Occipital lobe (tissue), 2 donors: ENCODE results near the gene DCTD. TPM values are rescaled to one million over a fixed set of nuclear protein-coding genes. Genes with fewer than 3 reads are reported as not detected.
"Not testable (repeated sequence)": the region's sequence is repeated elsewhere in the genome, so short reads cannot be mapped to it uniquely, and the experiment has no call there.

Source experiments
- DNase-seq: peaks from one replicate; lab custom pipeline; 2025; lab: John Stamatoyannopoulos, UW
- total RNA-seq: library from RNA; depleted of rRNA; stranded (reverse); fragments of >200 nt; gene quantifications from one replicate; pipeline ENCODE4 v1.2.3, GENCODE V29; 2014

Gene DCTD
- total RNA-seq, 1 donor from 2014 or later = 18.1 TPM

DNA sequence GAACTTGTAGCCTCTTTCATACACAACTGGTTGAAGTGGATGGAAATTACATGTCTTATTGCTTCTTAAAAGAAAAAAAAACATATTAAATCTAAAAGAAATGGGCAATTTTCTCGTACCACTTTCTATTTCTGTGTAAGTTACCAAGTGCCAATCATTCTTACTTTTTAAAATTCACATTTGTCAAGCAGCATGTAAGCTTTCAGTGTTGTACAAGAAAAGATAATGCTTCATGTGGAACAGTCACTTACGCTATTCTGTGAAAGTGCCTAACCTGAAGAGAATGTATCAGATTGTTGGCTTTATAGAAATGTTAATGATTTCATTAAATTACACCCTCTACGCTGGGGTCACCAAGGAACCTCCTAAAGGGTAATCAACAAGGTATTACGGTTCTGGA is 4.4 kb upstream of the DCTD start:
- DNase-seq = no peak

DNA sequence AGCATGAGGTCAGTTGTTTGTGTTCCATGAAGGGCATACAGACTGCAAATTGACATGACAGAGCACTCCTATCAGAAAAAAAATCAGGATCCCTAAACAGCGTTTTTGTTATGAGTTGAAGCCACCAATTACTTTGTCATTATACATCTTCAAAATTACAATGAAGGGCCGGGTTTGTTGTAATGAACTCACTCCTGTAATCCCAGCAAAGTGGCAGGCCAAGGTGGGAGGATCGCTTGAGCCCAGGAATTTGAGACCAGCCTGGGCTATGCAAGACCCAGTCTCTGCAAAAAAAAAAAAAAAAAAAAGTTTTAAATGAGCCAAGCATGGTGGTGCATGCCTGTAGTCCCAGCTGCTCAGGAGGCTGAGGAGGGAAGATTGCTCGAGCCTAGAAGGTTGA is 3.5 kb upstream of the DCTD start:
- DNase-seq = no peak

DNA sequence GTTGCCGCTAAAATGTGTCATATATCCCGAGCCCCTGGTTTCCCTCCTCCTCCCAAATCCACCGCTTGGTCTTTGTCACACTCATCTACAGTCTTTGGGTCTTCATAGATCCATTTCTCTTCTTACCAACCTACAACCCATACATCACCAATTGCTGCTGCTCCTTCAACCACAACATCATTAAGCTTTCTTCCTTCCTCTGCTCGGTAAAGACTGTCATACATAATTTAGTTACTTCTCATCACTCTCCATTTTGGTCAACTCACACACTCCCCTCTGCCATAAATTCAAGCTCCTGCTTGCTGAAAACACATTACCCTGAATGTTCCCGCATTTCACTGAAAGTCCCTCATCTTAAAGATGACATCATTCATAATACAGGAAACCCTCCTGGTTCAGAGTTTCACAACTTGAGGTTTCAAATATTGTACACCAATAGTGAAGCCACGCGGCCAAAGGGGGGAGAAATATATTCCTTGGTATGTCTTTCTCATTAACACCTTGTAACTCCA is 1.7 kb upstream of the DCTD start:
- DNase-seq = no peak

DNA sequence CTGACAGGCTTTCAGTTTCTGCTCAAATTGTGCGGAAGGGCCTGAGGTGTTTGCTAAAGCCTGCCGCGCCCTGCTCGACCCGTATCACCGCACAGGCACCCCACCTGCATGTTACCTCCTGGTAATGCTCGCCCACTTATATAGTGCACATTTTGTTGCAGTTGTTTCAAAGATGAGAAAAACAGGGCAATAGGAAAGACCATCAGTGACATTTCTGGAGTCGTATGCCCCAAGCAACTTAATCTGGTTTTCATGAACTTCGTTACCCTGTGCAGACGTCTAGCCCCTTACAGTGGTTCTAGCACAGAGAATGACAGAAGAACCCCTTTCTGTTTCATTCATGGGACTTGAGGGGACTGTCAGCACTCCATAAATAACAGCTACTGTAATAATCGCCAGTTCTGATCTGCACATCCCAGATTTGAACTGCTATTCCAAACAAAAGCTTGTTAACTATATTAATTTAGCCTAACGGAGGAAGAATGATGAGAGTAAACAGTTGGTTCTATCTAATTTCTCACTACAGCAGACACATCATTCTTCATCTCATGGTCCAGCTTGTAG is 940 bp upstream of the DCTD start:
- no peak for DNase-seq

DNA sequence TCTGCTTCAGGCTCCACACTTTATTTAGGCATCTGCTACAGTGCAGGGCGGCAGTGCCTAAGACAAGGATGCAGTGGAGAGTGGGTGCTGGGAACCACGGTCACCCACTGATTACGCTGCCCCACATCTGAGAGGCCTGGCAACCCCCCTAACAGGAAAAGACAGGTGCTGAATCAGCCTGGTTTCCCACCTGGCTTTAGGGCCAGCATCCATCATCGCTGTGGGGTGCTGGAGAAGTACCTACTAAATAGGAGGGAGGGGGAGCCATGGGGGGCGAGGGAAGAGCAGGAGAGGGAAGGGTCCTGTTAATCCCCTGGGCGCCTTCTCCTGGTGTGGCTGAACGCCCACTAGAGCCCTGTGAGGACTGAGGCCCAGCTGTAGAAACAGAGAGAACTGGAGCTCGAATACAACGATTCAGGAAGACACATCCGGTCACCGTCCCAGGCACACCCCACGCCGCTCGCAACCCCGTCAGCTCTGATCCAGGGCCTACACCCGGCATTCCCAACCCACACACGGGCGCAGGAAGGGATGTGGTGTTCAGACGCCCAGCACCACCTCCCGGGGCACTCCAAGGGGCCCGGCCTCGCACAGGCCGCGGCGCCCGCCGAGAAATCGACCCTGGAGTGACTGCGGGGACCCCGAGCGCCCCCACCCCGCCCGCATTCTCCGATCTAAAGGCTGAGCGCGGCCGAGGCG is 554 bp downstream of the DCTD start:
- peak; percentile 25 for DNase-seq

DNA sequence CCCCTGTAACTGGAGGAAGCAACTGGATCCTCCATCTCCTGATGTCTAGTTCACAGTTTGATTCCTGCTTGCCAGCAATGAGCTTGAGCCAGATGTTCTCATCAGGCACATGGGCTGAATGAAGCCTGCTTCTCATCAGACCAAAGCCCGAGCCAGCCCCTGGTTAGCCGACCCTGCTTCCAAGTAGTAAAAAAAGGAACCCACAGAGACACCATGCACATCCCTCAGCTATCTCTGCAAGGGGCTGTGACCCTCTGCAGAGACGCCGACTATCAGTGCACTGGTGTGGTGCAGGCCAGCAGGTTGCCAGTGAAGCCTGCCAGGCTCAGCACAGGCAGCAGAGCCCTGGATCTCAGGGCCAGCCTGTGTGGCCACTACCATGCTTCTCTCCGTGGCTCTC is 2.8 kb downstream of the DCTD start:
- no peak for DNase-seq

DNA sequence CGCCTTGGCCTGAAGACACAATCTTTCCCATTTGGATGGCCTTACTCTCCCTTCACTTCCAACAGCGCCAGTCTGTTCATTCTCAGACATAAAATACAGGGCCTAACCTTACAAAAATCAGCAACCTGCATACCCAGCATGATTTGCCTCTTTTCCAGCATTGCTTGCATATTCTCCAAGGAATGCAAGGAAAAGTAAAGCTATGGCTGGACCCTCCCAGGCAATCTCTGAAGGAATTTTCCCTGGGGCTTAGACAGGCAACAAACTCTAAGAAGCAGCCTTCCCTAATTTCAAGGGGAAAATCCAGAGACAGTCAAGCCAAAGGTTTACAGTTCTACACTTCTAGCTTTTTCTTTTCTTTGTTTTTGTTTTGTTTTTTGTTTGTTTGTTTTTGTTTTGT is 3.6 kb downstream of the DCTD start:
- no peak for DNase-seq

DNA sequence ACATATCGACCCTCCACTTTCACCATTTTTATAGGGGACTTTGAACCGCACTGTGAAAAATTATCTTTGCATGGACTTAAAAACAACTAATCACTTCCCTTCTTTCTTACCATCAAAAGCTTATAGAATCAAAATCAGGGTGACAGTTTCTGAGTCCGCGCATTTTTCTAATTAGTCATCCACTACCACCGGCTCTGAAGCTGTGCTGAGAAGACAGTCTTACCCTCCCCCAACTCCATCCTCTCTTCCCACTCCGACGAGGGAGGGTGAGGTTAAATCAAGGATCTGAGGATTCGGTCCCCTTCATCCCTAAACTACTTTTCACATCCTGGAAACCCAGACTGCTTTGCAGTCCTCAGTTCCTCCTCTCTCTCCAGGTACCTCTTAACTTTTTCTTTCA is 4.2 kb downstream of the DCTD start:
- no peak for DNase-seq

DNA sequence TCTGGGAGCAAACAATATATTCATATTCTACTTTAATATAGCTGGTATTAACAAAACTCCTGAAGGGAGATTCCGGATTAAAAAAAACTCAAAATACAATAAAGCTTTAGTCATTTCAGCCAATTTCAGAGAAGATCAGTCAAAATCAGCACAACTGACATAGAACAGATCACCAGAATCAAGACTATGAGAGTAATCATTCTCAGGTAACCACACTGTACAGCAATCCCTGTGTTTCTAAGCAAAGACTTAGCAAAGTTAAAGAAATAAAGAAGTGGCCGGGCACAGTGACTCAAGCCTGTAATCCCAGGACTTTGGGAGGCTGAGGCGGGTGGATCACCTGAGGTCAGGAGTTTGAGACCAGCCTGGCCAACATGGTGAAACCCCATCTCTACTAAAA is 9.1 kb downstream of the DCTD start:
- no peak for DNase-seq

DNA sequence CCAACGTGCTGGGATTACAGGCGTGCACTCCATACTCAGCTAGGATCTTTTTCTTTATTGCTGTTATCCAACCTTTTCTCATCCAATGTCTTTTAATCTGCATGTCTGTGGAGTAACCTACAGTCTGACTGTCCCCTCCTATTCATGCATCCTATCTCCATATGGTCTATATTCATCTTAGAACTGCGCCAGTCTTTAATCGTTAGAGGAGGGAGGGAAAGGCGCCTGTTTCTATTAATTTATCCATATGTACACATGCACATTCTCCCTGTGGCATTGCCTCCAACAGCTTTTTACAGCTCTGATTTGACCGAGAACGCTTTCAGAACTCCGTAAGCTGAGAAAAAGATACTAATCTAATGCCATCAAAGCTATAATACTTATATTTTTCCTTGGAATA is 9.8 kb downstream of the DCTD start:
- no peak for DNase-seq

DNA sequence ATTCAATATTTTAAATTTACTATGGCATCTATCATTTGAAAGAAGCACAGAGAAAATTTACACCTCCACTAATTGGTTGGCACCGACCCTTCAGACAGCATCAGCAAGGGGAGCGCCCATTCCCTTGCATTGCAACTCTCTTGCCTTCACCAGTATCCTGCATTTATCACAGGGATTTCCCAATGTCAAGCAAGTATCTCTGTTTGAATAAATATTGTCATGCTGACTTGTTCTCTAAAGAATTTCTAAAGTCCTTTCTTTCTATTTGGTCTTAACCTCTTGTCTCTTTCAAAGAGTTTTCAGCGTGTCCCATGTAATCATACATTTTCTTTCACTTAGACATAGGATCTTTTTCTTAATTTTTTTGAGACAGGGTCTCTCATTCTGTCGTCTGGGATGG is 10.4 kb downstream of the DCTD start:
- no peak for DNase-seq

DNA sequence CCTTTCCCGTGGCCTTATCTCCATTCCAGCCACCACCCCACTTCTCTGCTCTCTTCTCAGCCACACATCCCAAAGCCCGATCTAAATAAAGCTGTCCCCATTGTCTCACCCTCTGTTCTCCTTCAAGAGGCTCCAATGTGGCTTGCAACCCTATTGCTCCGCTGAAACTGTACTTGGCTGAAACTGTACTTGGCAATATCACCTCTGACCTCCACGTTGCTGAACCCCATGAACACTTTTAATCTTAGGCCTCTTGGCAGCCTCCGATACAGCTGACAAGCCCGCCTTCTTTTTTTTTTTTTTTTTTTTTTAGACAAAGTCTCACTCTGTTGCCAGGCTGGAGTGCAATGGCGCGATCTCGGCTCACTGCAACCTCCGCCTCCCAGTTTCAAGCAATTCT is 12.1 kb downstream of the DCTD start:
- no peak for DNase-seq

DNA sequence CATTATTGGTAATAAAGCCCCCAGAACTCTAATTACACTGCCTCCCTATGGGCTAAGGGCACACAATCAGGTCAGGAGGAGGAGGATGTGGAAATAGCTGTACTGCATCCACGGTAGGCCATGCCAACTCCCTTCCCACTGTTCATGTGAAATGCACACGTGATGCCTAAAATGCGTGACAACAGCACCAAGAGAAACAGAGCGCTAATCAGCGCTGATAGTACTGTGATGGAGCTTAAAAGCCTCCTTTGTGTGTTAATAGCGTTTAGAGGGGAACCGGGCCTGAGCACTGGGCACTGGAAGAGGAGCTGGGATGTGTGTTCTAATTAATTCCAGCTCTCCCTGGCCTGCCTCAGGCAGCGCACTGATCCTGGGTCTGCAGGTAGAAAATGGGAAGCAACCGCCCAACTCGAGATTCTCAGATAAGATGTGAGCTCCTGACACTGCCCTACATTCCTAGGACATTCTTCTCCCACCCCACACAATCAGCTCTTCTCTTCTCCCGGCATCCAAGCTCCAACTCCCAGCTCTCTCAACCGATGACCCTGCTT is 12.9 kb downstream of the DCTD start:
- DNase-seq = no peak

DNA sequence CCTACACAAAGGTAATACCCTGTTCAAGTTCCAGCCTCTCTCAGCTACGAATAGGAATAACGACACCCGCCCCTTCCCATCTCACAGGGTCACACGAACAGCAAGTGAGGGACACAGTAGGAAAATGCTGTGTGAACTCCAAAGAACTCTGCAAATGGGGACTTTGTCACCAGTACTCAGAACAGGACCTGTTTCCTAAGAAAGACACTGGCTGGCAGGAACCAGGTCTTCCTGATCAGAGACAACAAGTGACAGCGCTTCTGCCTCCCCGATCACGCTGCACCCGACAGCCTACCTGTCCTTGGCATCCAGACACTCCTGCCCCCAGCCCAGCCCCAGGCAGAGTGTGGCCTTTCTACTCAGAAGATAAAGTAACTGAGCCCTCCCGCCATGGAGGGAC is 14.2 kb downstream of the DCTD start:
- DNase-seq = no peak

DNA sequence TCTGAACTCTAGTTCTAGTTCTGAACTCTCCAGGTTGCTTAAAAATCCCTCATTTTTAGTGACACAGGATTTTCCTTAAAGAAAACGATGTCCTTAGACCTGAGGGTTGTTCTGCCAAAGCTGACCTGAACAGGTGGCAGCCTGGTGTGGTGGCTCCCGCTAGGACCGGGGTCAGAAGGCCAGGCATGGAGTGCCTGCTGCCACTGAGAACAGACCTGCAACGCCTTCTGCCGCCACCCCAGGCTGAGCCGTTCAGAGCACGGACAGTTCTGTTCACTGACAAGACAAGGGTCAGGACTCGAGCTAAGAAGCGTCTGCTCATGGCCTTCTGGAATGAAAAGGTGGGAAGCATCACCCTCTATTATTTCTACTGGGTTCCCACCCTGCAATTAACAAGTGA is 15.8 kb downstream of the DCTD start:
- no peak for DNase-seq

DNA sequence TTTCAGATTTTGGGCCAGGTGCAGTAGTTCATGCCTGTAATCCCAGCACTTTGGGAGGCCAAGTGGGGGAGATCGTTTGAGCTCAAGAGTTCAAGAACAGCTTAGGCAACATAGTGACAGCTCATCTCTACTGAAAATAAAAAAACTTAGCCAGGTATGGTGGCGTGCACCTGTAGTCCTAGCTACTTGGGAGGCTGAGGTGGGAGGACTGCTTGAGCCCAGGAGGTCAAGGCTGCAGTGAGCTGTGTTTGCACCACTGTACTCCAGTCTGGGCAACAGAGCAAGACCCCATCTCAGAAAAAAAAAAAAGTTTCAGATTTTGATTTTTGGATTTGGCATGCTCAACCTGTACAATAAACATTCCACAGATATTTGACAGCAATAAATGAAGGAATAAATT is 17.2 kb downstream of the DCTD start:
- DNase-seq = not testable (repeated sequence)

DNA sequence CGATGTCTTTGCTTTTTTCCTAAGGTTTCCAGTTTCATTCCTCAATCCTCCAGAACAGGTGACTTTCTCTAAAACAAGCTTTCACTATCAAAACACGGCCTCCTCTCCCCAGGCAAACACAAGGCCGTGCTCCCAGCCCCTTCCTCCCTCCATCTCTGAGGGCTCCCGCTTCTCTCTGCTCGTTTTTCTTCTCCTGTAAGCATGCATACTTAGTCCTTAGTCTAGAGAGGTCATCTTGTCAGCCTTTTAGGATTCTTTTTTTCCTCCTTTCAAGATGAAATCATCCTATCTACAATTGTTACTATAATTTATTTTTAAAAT is 18.7 kb downstream of the DCTD start:
- no peak for DNase-seq

DNA sequence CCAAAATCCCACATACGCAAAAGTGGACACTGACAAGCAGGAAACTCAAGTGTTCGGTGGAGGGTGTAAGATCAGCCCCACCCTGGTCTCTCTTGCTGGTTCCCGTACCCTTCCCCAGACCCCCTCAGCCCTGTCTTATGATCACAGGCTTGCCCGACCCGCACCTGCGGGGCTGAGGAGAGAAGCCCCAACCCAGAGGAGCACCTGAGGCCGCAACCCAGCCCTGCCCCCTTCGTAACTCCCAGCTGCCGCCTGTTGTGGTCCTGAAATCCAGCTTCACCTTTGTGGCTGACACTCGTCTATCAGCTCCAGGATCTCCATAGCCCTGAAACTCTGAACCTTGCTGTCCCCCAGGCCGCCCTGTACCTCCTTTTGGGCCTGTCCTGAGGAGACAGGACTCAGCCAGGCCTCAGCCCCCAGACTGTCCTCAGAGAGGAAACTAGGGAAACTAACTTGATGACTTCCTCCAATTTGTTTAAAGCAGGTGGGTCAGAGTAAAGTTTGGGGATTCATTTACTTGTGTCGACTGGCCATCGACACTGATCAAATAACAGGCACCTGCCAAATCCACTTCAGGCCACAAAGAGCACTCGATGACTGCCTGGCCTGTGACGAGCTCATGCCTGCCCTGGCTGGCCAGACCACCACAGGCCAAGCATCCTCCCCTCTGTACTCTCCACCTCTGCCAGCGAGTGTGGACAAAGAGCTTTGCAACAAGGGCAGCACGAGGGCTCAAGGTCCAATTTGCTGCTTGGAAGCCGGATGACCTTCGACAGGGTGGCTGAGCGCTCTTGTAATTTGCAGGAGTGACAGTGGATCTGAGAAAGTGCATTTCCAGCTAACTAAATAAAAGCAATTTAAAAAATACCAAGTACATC is 19.3 kb downstream of the DCTD start:
- DNase-seq = no peak

DNA sequence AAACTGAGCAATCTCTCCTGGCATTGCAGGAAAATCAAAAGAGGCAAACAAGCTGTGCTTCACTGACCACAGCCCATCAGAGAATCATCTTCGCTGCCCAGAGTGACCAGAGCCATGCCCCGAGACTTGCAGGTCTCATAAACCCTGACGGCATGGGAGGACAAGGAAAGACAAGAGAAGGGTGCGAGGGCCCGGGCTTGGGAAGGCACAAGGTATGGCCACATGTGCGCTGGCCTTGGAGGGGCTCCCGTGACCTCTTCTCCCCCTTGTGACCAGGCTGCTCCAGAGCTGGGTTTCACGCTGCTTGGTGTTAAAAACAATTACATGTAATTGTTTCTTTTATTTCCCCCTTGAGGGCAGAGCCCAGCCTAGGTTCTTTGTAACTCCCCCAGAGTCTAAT is 20.8 kb downstream of the DCTD start:
- no peak for DNase-seq

DNA sequence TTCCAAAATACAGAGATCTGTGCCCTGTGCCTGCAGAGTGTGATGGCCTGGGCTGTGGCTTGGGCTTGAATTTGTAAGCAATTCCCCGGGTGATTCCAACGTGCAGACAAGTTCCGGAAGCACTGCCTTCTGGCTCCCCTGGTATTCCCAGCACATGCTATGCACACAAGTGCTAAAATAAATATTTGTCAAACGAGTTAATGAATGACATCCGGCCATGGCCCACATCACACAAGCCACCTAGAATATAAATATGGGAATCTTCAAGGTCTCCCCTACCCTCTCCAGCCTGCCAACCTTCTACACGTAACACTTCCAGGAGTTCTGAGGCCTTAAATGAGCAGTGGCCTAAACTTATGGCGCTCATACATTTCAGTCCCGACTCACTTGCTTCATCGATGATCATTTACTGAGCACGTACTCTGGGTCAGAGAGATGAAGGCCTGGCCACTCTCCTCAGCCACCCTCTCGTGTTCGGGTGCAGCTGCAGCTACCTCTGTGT is 21.3 kb downstream of the DCTD start:
- DNase-seq = no peak

DNA sequence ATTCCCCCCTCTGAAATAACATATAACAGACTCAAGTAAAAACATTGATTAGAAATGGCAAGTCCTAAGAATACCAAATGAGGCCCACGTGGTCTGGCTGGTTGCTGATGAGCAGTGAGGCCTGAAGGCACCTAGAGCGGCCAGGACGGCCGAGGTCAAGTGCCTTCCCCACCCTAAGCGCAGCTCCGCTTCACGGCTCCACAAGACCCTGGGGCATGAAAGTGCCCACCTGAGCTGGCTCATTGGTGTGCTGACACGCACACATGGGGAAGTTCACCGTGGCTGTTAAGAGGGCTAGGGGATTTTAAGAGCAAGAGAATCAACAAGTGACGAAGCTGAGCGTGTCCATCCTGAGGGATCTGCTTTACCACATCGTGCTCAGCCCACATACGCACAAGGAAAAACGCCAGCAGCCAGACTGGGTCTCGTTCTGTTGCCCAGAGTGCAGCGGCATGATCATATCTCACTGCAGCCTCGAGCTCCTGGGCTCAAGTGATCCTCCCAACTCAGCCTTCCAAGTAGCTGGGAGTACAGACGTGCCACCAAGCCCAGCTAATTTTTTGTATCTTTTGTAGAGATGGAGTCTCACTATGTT is 22.4 kb downstream of the DCTD start:
- no peak for DNase-seq
